ENCODE data around the gene ZSCAN32. TPM values are rescaled to one million over a fixed set of nuclear protein-coding genes. Genes with fewer than 3 reads are reported as not detected.

Gene ZSCAN32
- total RNA-seq, 2 donors from 2014 or later = 10.8 to 11.9 TPM

DNA sequence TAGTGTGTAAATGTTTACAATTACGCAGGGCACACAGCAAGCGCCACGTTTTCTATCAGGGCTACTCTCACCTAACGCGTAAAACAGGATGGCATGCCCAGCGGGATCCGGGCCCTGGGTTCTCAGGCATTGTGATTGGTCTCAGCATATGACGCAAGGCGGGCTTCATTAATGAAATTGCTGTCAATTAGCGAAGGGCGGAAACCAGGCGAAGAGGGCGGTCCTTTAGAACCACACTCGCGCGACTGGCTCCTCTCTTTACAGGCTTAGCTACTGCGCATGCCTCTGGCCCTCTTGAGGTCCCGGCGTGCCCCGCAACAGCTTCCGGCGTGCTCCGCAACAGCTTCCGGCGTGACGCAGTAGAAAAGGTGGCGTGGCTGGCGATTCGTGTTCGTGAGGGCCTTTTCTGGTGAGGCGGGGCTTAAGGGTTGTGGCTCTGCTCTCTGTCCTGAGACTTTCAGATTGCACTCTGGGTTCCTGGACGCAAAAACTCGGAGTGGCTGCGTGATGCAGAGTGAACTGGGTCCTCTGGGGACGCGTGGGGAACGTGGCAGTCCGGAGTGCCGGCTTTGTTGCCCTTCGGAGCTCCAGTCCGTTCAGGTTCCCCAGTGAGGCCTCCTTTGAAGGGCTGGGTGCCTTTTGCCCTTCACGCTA is 35.9 kb downstream of the ZSCAN32 start:
- peak; percentile 95 for DNase-seq (ENCODE audit: low spot score)
- intact Hi-C loops (cut with DNase I) = loop anchor here in 1 of 2 donors (10.0 kb wide), 1 partner anchor 70 kb away; no protein-coding TSS in a partner anchor

DNA sequence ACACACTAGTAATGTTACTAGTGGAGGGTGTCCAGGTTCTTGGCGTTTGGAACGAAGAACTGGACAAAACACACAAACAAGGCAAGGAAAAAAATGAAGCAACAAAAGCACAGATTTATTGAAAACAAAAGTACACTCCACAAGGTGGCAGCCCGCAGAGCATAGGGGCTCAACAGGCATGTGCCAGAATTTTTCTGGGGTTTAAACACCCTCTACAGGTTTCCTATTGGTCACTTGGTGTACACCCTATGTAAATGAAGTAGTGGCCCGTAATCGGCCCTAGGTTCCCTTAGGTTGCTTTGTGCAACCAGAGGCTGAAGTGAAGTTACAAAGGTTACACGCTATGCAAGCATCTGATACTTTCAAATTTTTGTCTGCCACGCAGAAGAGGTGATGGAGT is 37.0 kb downstream of the ZSCAN32 start:
- intact Hi-C loops (cut with DNase I) = loop anchor here in 1 of 2 donors (10.0 kb wide), 1 partner anchor 71 kb away; no protein-coding TSS in a partner anchor

DNA sequence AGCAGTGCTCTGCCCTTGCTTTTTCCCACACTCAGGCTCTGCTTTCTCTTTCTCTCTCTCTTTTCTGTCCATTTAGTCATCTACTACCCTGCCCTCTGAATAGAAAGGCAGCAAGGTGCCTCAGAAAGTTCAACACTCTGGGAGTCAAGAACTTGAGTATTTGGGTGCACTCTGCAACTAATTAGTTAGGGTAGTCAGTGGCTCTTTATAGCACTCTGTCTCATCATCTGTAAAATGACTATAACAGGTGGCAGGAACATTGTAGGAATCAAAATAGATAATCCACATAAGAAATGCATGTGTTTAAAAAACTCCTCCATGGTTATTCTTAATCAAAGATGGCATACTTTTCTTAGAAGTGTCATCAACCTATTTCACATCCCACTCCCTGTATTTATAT is 37.9 kb downstream of the ZSCAN32 start:
- no peak for DNase-seq (ENCODE audit: low spot score)
- intact Hi-C loops (cut with DNase I) = loop anchor here in 1 of 2 donors (10.0 kb wide), 1 partner anchor 72 kb away; no protein-coding TSS in a partner anchor

More for the DNA sequence above, 37.0 kb downstream of the ZSCAN32 start:
- no peak for DNase-seq (ENCODE audit: low spot score)

DNA sequence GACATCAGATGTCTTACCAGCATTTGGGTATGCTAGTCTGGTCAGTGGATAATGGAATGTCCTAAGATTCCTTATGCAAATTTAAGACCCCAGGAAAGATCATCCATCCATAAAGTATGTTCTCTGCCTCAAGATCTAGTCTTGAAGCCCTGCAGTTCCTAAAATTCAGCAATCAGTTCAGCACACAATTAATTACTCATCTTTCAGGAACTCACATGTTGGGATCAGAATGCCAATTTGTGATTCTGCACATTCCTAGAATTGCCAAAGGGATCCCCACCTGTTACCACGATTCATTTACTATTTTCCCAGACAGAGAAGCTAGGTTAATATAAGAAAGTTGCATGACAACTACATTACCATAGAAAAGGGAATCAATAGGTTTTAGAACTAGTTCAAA is 41.9 kb downstream of the ZSCAN32 start:
- intact Hi-C loops (cut with DNase I) = loop anchor here in 1 of 2 donors (5.0 kb wide), 1 partner anchor 292 kb away; the partner anchor contains the start of gene IL32

DNA sequence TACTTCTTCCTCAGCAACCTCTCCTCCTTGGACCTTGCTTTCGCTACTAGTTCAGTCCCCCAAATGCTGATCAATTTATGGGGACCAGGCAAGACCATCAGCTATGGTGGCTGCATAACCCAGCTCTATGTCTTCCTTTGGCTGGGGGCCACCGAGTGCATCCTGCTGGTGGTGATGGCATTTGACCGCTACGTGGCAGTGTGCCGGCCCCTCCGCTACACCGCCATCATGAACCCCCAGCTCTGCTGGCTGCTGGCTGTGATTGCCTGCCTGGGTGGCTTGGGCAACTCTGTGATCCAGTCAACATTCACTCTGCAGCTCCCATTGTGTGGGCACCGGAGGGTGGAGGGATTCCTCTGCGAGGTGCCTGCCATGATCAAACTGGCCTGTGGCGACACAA is 44.7 kb downstream of the ZSCAN32 start:
- intact Hi-C loops (cut with DNase I) = loop anchor here in 1 of 2 donors (5.0 kb wide), 1 partner anchor 289 kb away; the partner anchor contains the start of gene IL32
- no peak for DNase-seq (ENCODE audit: low spot score)

More for the DNA sequence above, 41.9 kb downstream of the ZSCAN32 start:
- DNase-seq (ENCODE audit: low spot score) = no peak

DNA sequence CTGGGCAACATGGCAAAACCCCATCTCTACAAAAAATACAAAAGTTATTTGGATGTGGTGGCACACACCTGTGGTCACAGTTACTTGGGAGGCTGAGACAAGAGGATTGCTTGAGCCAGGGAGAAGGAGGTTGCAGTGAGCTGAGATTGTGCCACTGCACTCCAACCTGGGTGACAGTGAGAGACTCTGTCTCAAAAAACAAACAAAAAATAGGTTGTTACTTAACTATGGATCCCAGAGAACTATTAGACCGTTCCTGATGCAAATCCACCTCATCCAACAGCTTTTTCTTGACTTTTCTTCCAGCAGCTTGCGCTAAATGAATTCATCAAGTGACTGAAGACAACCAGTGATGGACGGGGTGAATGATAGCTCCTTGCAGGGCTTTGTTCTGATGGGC is 45.2 kb downstream of the ZSCAN32 start, which contains the start of gene OR2C1:
Gene OR2C1, plus strand, starts transcription at position 301 of the 400 bp plus-strand sequence. Its CDS starts 52 bp downstream, at position 353.
- no peak for DNase-seq (ENCODE audit: low spot score)
- intact Hi-C loops (cut with DNase I) = loop anchor here in 1 of 2 donors (5.0 kb wide), 1 partner anchor 288 kb away; the partner anchor contains the start of gene IL32

DNA sequence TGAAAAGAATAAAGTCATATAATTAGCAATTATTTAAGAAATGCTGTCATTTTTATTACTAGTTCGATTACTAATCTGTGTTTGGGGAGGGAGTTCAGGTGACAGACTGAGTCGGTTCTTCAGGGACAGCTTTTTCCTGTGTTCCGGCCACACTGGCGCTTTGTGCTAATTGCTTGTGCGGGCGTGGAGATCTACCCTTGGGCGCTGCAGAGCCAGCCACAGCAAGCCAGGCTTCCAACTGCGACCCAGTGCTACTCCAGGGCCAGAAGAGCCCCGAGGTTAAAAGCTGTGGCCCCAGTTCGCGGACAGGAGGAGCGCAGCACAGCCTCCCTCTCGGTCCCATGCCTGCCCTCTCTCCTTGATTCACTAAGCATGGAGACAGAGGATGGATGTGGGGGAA is 51.6 kb downstream of the ZSCAN32 start:
- intact Hi-C loops (cut with DNase I) = no loop called here

DNA sequence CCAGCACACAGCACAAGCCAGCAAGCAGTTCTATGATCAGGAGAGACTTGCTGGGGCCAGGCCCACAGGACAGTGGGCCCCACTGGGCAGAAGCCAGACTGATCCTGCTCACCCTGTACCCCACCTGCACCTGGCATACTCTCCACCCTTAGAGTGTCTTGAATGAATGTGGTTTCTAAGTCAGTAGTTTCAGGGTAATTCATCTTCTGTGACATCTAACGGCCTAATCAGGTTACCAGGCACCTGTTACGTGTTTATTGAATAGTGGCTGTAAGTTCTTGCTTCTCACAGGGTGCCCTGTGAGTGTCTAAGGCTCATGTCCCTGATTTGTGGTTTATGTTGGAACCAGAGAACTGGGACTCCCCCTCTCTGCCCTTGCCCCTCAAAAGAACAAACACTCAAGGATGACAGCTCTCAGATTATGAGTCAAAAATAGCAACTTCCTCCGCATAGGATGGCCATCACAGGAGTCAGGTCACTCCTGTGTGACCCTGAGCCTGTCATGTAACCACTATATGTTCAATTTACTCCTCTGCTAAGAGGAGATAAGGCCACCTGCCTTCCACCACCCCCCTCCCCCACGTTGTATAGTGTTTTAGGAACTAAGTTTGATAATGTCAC is 52.1 kb downstream of the ZSCAN32 start:
- DNase-seq (ENCODE audit: low spot score) = no peak

More for the DNA sequence above, 51.6 kb downstream of the ZSCAN32 start:
- DNase-seq (ENCODE audit: low spot score) = no peak

DNA sequence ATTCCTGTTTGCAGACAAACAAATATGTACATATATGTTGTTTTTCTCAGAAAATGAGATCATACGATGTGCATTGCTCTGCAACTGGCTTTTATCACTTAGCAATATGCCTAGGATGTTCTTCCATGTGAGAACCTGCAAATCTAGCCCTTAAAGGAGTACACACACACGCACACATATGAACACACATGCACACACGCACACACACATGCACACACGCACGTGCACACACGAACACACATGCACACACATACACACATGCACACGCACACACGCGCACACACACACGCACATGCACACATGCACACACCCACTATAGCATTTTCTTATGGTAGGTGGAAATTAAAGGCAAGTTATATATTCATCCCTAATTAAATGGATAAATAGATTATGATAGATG is 53.2 kb downstream of the ZSCAN32 start:
- DNase-seq (ENCODE audit: low spot score) = no peak
- intact Hi-C loops (cut with DNase I) = no loop called here

More for the DNA sequence above, 52.1 kb downstream of the ZSCAN32 start:
- intact Hi-C loops (cut with DNase I) = no loop called here

DNA sequence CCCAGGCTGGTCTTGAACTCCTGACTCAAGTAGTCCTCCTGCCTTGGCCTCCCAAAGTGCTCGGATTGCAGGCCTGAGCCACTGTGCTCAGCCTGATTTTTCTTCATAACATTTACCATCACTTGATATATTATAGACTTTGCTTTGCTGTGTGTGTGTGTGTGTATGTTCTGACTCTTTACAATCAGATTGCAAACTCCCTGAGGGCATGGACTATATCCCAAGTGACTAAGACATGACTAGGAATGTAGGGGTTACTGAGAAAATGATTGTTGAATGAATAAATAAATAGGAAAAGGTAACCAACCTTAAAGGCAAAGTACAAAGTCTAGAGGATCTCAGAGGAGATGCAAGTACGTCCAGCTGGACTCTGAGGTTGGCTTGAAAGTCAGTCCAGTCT is 54.8 kb downstream of the ZSCAN32 start:
- intact Hi-C loops (cut with DNase I) = no loop called here

More for the DNA sequence above, 54.8 kb downstream of the ZSCAN32 start:
- DNase-seq (ENCODE audit: low spot score) = no peak

Other genes starting within 250 kb of the ZSCAN32 start
- gene OR1F1, start 212.8 kb downstream of the ZSCAN32 start, total RNA-seq = not detected
- 1 to 10 TPM; 5.1 to 6.9 TPM for gene ZNF200, start 165.8 kb downstream of the ZSCAN32 start, total RNA-seq
- gene MEFV, start 144.4 kb downstream of the ZSCAN32 start, total RNA-seq = 1 to 10 TPM; 1.9 to 4.9 TPM
- 10 to 100 TPM; 19.8 to 21.2 TPM for gene ZNF263, start 117.5 kb downstream of the ZSCAN32 start, total RNA-seq
- gene TIGD7, start 95.6 kb downstream of the ZSCAN32 start, total RNA-seq = 1 to 10 TPM; 6.4 to 9.1 TPM
- gene ZNF75A, start 95.5 kb downstream of the ZSCAN32 start, total RNA-seq = 10 to 100 TPM; 17.5 to 21.3 TPM
- gene OR2C1, start 45.1 kb downstream of the ZSCAN32 start, total RNA-seq = not detected
- gene ZNF174, start 211 bp upstream of the ZSCAN32 start, total RNA-seq = 1 to 10 TPM; 7.1 to 8.2 TPM
- gene ZNF597, start 42.5 kb upstream of the ZSCAN32 start, total RNA-seq = 1 to 10 TPM; 2.5 TPM
- gene NAA60, start 42.7 kb upstream of the ZSCAN32 start, total RNA-seq = 10 to 100 TPM; 28.3 to 33.6 TPM
- gene C16orf90, start 94.5 kb upstream of the ZSCAN32 start, total RNA-seq = not detected
- gene CLUAP1, start 100.0 kb upstream of the ZSCAN32 start, total RNA-seq = 10 to 100 TPM; 20.9 to 25.8 TPM
- gene NLRC3, start 176.4 kb upstream of the ZSCAN32 start, total RNA-seq = 1 to 10 TPM in 1 of 2 donors, under 1 TPM in 1; 0.81 to 1.0 TPM
- gene SLX4, start 210.6 kb upstream of the ZSCAN32 start, total RNA-seq = 1 to 10 TPM; 4.5 to 4.9 TPM